Mesenchymal stem cell (in vitro differentiated cells and primary cell): ENCODE results near the gene KIAA0825.

Source experiments
- DNase-seq: peaks from one replicate; pipeline ENCODE4 v3.0.0-alpha.2; 2013
- H2AFZ ChIP-seq: one replicate; pipeline ENCODE4 v1.6.1; 2013; ENCODE audit warnings: low read depth, mild to moderate bottlenecking, control low read depth, inconsistent platforms, low read length, moderate library complexity
- H2AK5ac ChIP-seq: 2 replicates; pipeline ENCODE4 v1.6.1; 2013; ENCODE audit warnings: low read length, moderate library complexity, mild to moderate bottlenecking, inconsistent platforms; ENCODE audit not compliant: severe bottlenecking
- H2BK120ac ChIP-seq: one replicate; pipeline ENCODE4 v1.6.1; 2013; ENCODE audit warnings: low read depth, mild to moderate bottlenecking, inconsistent platforms, low read length, moderate library complexity
- H2BK12ac ChIP-seq, 2 experiments: one replicate each; pipeline ENCODE4 v1.6.1; 2013; ENCODE audit warnings: inconsistent platforms in 2 of 2, low read length in 2 of 2, mild to moderate bottlenecking in 2 of 2, moderate library complexity in 2 of 2, control low read depth in 1 of 2
- H2BK15ac ChIP-seq: one replicate; pipeline ENCODE4 v1.6.1; 2013; ENCODE audit warnings: mild to moderate bottlenecking, low read depth, inconsistent platforms; ENCODE audit not compliant: poor library complexity, severe bottlenecking
- H2BK5ac ChIP-seq: 2 replicates; pipeline ENCODE4 v1.6.1; 2013; ENCODE audit warnings: low read depth, mild to moderate bottlenecking, low read length, control low read depth, inconsistent platforms; ENCODE audit not compliant: poor library complexity, severe bottlenecking
- H3K14ac ChIP-seq, 2 experiments: one replicate each; pipeline ENCODE4 v1.6.1; 2013; ENCODE audit warnings: inconsistent platforms in 2 of 2, low read length in 2 of 2, control low read depth in 1 of 2, mild to moderate bottlenecking in 1 of 2, moderate library complexity in 1 of 2
- H3K18ac ChIP-seq, 2 experiments: one replicate each; pipeline ENCODE4 v1.6.1; 2013; ENCODE audit warnings: inconsistent platforms in 2 of 2, low read length in 2 of 2, control low read depth in 1 of 2, low read depth in 1 of 2, mild to moderate bottlenecking in 1 of 2
- H3K23ac ChIP-seq, 2 experiments: one replicate each; pipeline ENCODE4 v1.6.1; 2013; ENCODE audit warnings: inconsistent platforms in 2 of 2, low read length in 2 of 2, mild to moderate bottlenecking in 2 of 2, moderate library complexity in 2 of 2, control low read depth in 1 of 2
- H3K27ac ChIP-seq: 2 replicates; pipeline ENCODE4 v1.5.1; 2013; ENCODE audit warnings: mild to moderate bottlenecking, moderate library complexity, low read length, control low read depth, inconsistent platforms; ENCODE audit not compliant: poor library complexity, severe bottlenecking
- H3K27me3 ChIP-seq, 2 experiments: 2 replicates each; pipeline versions ENCODE4 v1.6.1 to v1.7.0; 2013; ENCODE audit warnings: low read length in 2 of 2, mild to moderate bottlenecking in 2 of 2, moderate library complexity in 2 of 2, control low read depth in 1 of 2, inconsistent platforms in 1 of 2; ENCODE audit not compliant: control insufficient read depth in 1 of 2, insufficient read depth in 1 of 2
- H3K36me3 ChIP-seq, 2 experiments: 2 replicates each; pipeline versions ENCODE4 v1.6.1 to v1.7.0; 2013; ENCODE audit warnings: low read length in 2 of 2, control low read depth in 1 of 2, inconsistent platforms in 1 of 2, low read depth in 1 of 2, mild to moderate bottlenecking in 1 of 2; ENCODE audit not compliant: insufficient read depth in 2 of 2, control insufficient read depth in 1 of 2
- H3K4ac ChIP-seq, 2 experiments: one replicate each; pipeline ENCODE4 v1.6.1; 2013; ENCODE audit warnings: inconsistent platforms in 2 of 2, low read length in 2 of 2, mild to moderate bottlenecking in 2 of 2, moderate library complexity in 2 of 2, control low read depth in 1 of 2, low read depth in 1 of 2
- H3K4me1 ChIP-seq: 2 replicates; pipeline ENCODE4 v1.6.1; 2013; ENCODE audit warnings: low read depth, low read length, control low read depth; ENCODE audit not compliant: control insufficient read depth, insufficient read depth
- H3K4me2 ChIP-seq: 2 replicates; pipeline ENCODE4 v1.6.1; 2013; ENCODE audit warnings: low read length, mild to moderate bottlenecking, inconsistent platforms; ENCODE audit not compliant: poor library complexity, severe bottlenecking
- H3K4me3 ChIP-seq, 2 experiments: 2 replicates each; pipeline versions ENCODE4 v1.5.1 to v1.7.0; 2013; ENCODE audit warnings: low read length in 2 of 2, mild to moderate bottlenecking in 2 of 2, control low read depth in 1 of 2, low read depth in 1 of 2; ENCODE audit not compliant: insufficient read depth in 1 of 2
- H3K79me1 ChIP-seq: replicated peaks from 2 replicates; pipeline ENCODE4 v1.6.1; 2013; ENCODE audit warnings: mild to moderate bottlenecking, control low read depth, low read length, inconsistent platforms; ENCODE audit not compliant: poor library complexity, severe bottlenecking
- H3K9ac ChIP-seq: 2 replicates; pipeline ENCODE4 v1.7.0; 2013; ENCODE audit warnings: mild to moderate bottlenecking, low read length, moderate library complexity
- H3K9me3 ChIP-seq: 2 replicates; pipeline ENCODE4 v1.7.0; 2013; ENCODE audit warnings: mild to moderate bottlenecking, low read length; ENCODE audit not compliant: control insufficient read depth
- H4K8ac ChIP-seq: one replicate; pipeline ENCODE4 v1.6.1; 2013; ENCODE audit warnings: inconsistent platforms, mild to moderate bottlenecking, low read length, moderate library complexity
- H4K91ac ChIP-seq: one replicate; pipeline ENCODE4 v1.6.1; 2013; ENCODE audit warnings: mild to moderate bottlenecking, low read length, inconsistent platforms
- WGBS: methylation state at CpG from one replicate; pipeline ENCODE4 v1.1.7; 2013; ENCODE audit warnings: mixed read lengths; 5-methylcytosine and 5-hydroxymethylcytosine counted together

Gene KIAA0825

GRCh38 chr5:94376672-94377345 is 241.6 kb downstream of the KIAA0825 start:
- H3K36me3 ChIP-seq = no peaks in the 10 kb centered on the region
- DNase-seq = no peak
- H3K18ac ChIP-seq = no peak overlapping the region
- H3K4ac ChIP-seq = no peak overlapping the region
- no peak overlapping the region for H3K4me2 ChIP-seq
- H3K4me1 ChIP-seq = no peaks in the 10 kb centered on the region
- 80% methylated on average over 1 of the region's 4 CpGs for WGBS
- H3K4me3 ChIP-seq = no peak overlapping the region
- H3K9me3 ChIP-seq = no peaks in the 10 kb centered on the region
- no peak overlapping the region for H3K9ac ChIP-seq
- H2BK15ac ChIP-seq = no peak overlapping the region
- H2AK5ac ChIP-seq = no peak overlapping the region
- H3K14ac ChIP-seq = no peak overlapping the region
- H3K79me1 ChIP-seq = no peaks in the 10 kb centered on the region
- no peak overlapping the region for H3K27ac ChIP-seq
- no peak overlapping the region for H2AFZ ChIP-seq
- H2BK12ac ChIP-seq = no peak overlapping the region
- no peaks in the 10 kb centered on the region for H3K27me3 ChIP-seq
- no peak overlapping the region for H2BK120ac ChIP-seq
- H3K23ac ChIP-seq = no peak overlapping the region
- no peak overlapping the region for H2BK5ac ChIP-seq
- H4K91ac ChIP-seq = no peak overlapping the region
- H4K8ac ChIP-seq = no peak overlapping the region

GRCh38 chr5:94375801-94376200 is 242.6 kb downstream of the KIAA0825 start:
- Histone ChIP-seq H2AK5ac (no peak overlapping the region), H3K18ac (no peak overlapping the region), H3K27me3 (no peaks in the 10 kb centered on the region), H3K4me3 (no peak overlapping the region), H3K9me3 (no peaks in the 10 kb centered on the region), H2BK120ac (no peak overlapping the region), H2AFZ (no peak overlapping the region), H3K14ac (no peak overlapping the region), H3K79me1 (no peaks in the 10 kb centered on the region), H3K9ac (no peak overlapping the region), H3K4ac (no peak overlapping the region), H4K8ac (no peak overlapping the region), H2BK12ac (no peak overlapping the region), H3K4me2 (no peak overlapping the region), H2BK15ac (no peak overlapping the region), H3K23ac (no peak overlapping the region), H2BK5ac (no peak overlapping the region), H4K91ac (no peak overlapping the region), H3K4me1 (no peaks in the 10 kb centered on the region), H3K27ac (no peak overlapping the region), H3K36me3 (no peaks in the 10 kb centered on the region)
- DNase-seq = no peak
- 100% methylated on average over 1 of the region's 2 CpGs for WGBS

- Histone ChIP-seq H4K8ac (no peak overlapping the region), H3K79me1 (no peaks in the 10 kb centered on the region), H2BK12ac (no peak overlapping the region), H3K18ac (no peak overlapping the region), H2BK5ac (no peak overlapping the region), H2AK5ac (no peak overlapping the region), H3K23ac (no peak overlapping the region), H3K4me1 (no peaks in the 10 kb centered on the region), H2BK120ac (no peak overlapping the region), H4K91ac (no peak overlapping the region), H2BK15ac (no peak overlapping the region), H3K9ac (no peak overlapping the region), H3K4me3 (no peak overlapping the region), H3K4ac (no peak overlapping the region), H3K9me3 (no peaks in the 10 kb centered on the region), H3K4me2 (no peak overlapping the region), H3K14ac (no peak overlapping the region), H3K36me3 (no peaks in the 10 kb centered on the region), H3K27me3 (no peaks in the 10 kb centered on the region), H3K27ac (no peak overlapping the region), H2AFZ (no peak overlapping the region)
- no peak for DNase-seq
These were observed 244.1 kb downstream of the KIAA0825 start for GRCh38 chr5:94374336-94374735.

- Histone ChIP-seq H2AFZ (no peak overlapping the region), H3K4me3 (no peak overlapping the region), H3K9ac (no peak overlapping the region), H3K9me3 (no peaks in the 10 kb centered on the region), H3K79me1 (no peaks in the 10 kb centered on the region), H3K27ac (no peak overlapping the region), H3K14ac (no peak overlapping the region), H2BK12ac (no peak overlapping the region), H2BK5ac (no peak overlapping the region), H4K91ac (no peak overlapping the region), H3K4me2 (no peak overlapping the region), H2BK120ac (no peak overlapping the region), H2BK15ac (no peak overlapping the region), H3K27me3 (no peaks in the 10 kb centered on the region), H3K4me1 (no peaks in the 10 kb centered on the region), H3K36me3 (no peaks in the 10 kb centered on the region), H3K23ac (no peak overlapping the region), H3K18ac (no peak overlapping the region), H4K8ac (no peak overlapping the region), H2AK5ac (no peak overlapping the region), H3K4ac (no peak overlapping the region)
- DNase-seq = no peak
- 100% methylated on average over 2 of the region's 2 CpGs for whole genome bisulfite sequencing
These were observed 250.5 kb downstream of the KIAA0825 start for GRCh38 chr5:94367900-94368299.
